Measurements from ENCODE around the gene MTREX. TPM values are rescaled to one million over a fixed set of nuclear protein-coding genes. Genes with fewer than 3 reads are reported as not detected.

MTREX gene
- polyA plus RNA-seq, 3 donors: 10.2 to 14.4 (median 12.2) TPM

GRCh38 chr5:55350754-55351153 lies 43.0 kb downstream of the MTREX start:
- H3K27ac ChIP-seq (ENCODE audit: low read depth in 1 of 2, low read length in 2 of 2): no peak overlapping the region
- intact Hi-C loops (cut with micrococcal nuclease): no loop called here
- H3K36me3 Mint-ChIP-seq: peaks cover 73 to 92% of the 10 kb centered on the region in 2 donors

DNA sequence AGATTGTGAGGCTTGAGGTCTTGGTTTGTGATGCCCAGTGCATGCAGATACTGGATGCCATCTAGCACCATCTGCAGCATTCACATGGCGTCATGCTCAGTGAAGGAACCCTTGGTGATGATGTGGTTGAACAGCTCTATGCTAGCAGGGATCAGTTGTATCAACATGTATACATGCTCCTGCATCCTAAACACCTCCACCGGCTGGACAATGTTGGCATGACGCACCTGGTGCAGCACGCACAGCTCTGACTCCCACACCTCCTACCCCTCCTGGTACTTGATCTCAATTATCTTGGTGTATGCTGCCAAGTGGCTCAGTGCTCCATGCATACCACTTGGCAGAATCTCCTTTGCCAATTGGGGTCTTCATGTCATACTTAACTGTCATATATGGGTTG lies 49.1 kb downstream of the MTREX start:
- DNase-seq: no peak
- no peak overlapping the region for H3K4me2 ChIP-seq (replicated peaks; ENCODE audit: extremely low read depth, low read length, poor library complexity, severe bottlenecking)
- 94% methylated on average over 3 of the region's 4 CpGs for WGBS (ENCODE audit: insufficient coverage)
- no peaks in the 10 kb centered on the region for H3K9me3 ChIP-seq (replicated peaks in 1 of 2; ENCODE audit: control insufficient read depth in 1 of 2, insufficient read depth in 1 of 2, low read length in 2 of 2)
- no peaks in the 10 kb centered on the region for H3K27me3 ChIP-seq (ENCODE audit: control insufficient read depth in 2 of 2, insufficient read depth in 2 of 2, low read length in 2 of 2)
- peaks cover 0 to 3% (median 0%) of the 10 kb centered on the region in 3 donors for H3K27me3 Mint-ChIP-seq (ENCODE audit: low read depth in 3 of 3)
- H3K36me3 ChIP-seq (replicated peaks in 1 of 2; ENCODE audit: control insufficient read depth in 1 of 2, insufficient read depth in 2 of 2, low read length in 2 of 2): peaks cover 87 to 94% of the 10 kb centered on the region in 2 donors
- no peaks in the 10 kb centered on the region for H3K79me2 ChIP-seq (ENCODE audit: insufficient read depth, low read length)
- H4K20me1 ChIP-seq (ENCODE audit: insufficient read depth, low read length): no peaks in the 10 kb centered on the region
- no peak overlapping the region for H3K4me3 ChIP-seq (replicated peaks in 1 of 3; ENCODE audit: low read depth in 2 of 3, low read length in 3 of 3)
- no peak overlapping the region for H2AFZ ChIP-seq (ENCODE audit: insufficient read depth, low read depth, low read length, poor library complexity, severe bottlenecking)
- TF ChIP-seq, protein P1, sequence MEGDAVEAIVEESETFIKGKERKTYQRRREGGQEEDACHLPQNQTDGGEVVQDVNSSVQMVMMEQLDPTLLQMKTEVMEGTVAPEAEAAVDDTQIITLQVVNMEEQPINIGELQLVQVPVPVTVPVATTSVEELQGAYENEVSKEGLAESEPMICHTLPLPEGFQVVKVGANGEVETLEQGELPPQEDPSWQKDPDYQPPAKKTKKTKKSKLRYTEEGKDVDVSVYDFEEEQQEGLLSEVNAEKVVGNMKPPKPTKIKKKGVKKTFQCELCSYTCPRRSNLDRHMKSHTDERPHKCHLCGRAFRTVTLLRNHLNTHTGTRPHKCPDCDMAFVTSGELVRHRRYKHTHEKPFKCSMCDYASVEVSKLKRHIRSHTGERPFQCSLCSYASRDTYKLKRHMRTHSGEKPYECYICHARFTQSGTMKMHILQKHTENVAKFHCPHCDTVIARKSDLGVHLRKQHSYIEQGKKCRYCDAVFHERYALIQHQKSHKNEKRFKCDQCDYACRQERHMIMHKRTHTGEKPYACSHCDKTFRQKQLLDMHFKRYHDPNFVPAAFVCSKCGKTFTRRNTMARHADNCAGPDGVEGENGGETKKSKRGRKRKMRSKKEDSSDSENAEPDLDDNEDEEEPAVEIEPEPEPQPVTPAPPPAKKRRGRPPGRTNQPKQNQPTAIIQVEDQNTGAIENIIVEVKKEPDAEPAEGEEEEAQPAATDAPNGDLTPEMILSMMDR (IDR thresholded peaks at IDR 0.05): no peak
- H3K4me3 Mint-ChIP-seq: no peak overlapping the region
- no peak overlapping the region for H3K27ac Mint-ChIP-seq
- H3K9ac ChIP-seq (ENCODE audit: insufficient read depth, low read length, poor library complexity, severe bottlenecking): no peak overlapping the region
- peaks cover 0 to 4% (median 2%) of the 10 kb centered on the region in 7 donors for H3K9me3 Mint-ChIP-seq
- H3K27ac ChIP-seq (ENCODE audit: low read depth in 1 of 2, low read length in 2 of 2): no peak overlapping the region
- H3K36me3 Mint-ChIP-seq: peaks cover 69 to 78% of the 10 kb centered on the region in 2 donors
- no peaks in the 10 kb centered on the region for H3K4me1 ChIP-seq (ENCODE audit: control insufficient read depth in 1 of 2, insufficient read depth in 2 of 2, low read length in 2 of 2)
- no peaks in the 10 kb centered on the region for H3K4me1 Mint-ChIP-seq
- intact Hi-C loops (cut with micrococcal nuclease): no loop called here

More at GRCh38 chr5:55350754-55351153, 43.0 kb downstream of the MTREX start:
- Mint-ChIP-seq H3K4me1 (no peaks in the 10 kb centered on the region), H3K27ac (no peak overlapping the region), H3K9me3 (peaks cover 0 to 5% (median 2%) of the 10 kb centered on the region in 7 donors), H3K27me3 (ENCODE audit: low read depth in 3 of 3) (peaks cover 0 to 2% (median 0%) of the 10 kb centered on the region in 3 donors), H3K4me3 (no peak overlapping the region)
- WGBS (ENCODE audit: insufficient coverage): no CpG with 5 or more reads among the region's 1 CpG
- TF ChIP-seq, protein P1 (IDR thresholded peaks at IDR 0.05): no peak
- no peak for DNase-seq
- no peak overlapping the region for H2AFZ ChIP-seq (ENCODE audit: insufficient read depth, low read depth, low read length, poor library complexity, severe bottlenecking)
- no peaks in the 10 kb centered on the region for H3K4me1 ChIP-seq (ENCODE audit: control insufficient read depth in 1 of 2, insufficient read depth in 2 of 2, low read length in 2 of 2)
- H3K79me2 ChIP-seq (ENCODE audit: insufficient read depth, low read length): no peaks in the 10 kb centered on the region
- peaks cover 96 to 100% of the 10 kb centered on the region in 2 donors for H3K36me3 ChIP-seq (replicated peaks in 1 of 2; ENCODE audit: control insufficient read depth in 1 of 2, insufficient read depth in 2 of 2, low read length in 2 of 2)
- H4K20me1 ChIP-seq (ENCODE audit: insufficient read depth, low read length): no peaks in the 10 kb centered on the region
- no peak overlapping the region for H3K9ac ChIP-seq (ENCODE audit: insufficient read depth, low read length, poor library complexity, severe bottlenecking)
- H3K4me2 ChIP-seq (replicated peaks; ENCODE audit: extremely low read depth, low read length, poor library complexity, severe bottlenecking): no peak overlapping the region
- H3K9me3 ChIP-seq (replicated peaks in 1 of 2; ENCODE audit: control insufficient read depth in 1 of 2, insufficient read depth in 1 of 2, low read length in 2 of 2): no peaks in the 10 kb centered on the region
- no peak overlapping the region for H3K4me3 ChIP-seq (replicated peaks in 1 of 3; ENCODE audit: low read depth in 2 of 3, low read length in 3 of 3)
- no peaks in the 10 kb centered on the region for H3K27me3 ChIP-seq (ENCODE audit: control insufficient read depth in 2 of 2, insufficient read depth in 2 of 2, low read length in 2 of 2)
